Measurements from ENCODE around the gene G2E3.

- no peak for TF ChIP-seq CTCF (conservative IDR thresholded peaks at IDR 0.05; ENCODE audit: low read depth, low read length)
- no peak for TF ChIP-seq EZH2 (IDR thresholded peaks at IDR 0.05; ENCODE audit: borderline replicate concordance, low read depth, low read length, poor library complexity, severe bottlenecking)
Observed at GRCh38 chr14:30560581-30560980, 1.6 kb downstream of the G2E3 start.
